CD4-positive, alpha-beta memory T cell (primary cell): ENCODE data around the gene SOX3. TPM values are rescaled to one million over a fixed set of nuclear protein-coding genes. Genes with fewer than 3 reads are reported as not detected.

ENCODE experiments used
- CTCF ChIA-PET: fragments of 350-600 bp; sonication (Branson Sonifier 250); formaldehyde crosslinking; loops from one replicate; lab custom pipeline; 2021; ENCODE audit warnings: inconsistent platforms; ENCODE audit not compliant: partially characterized antibody; lab: Charles Lee
- POLR2A ChIA-PET: fragments of 350-600 bp; sonication (Branson Sonifier 250); formaldehyde crosslinking; loops from one replicate; lab custom pipeline; 2021; ENCODE audit not compliant: partially characterized antibody; lab: Charles Lee
- DNase-seq, 5 donors: peaks; one replicate each; pipeline versions ENCODE4 v3.0.0 to v3.0.0-alpha.2; 2020 to 2022; ENCODE audit warnings: mixed read lengths in 1 of 5
- H3K27ac ChIP-seq: one replicate; pipeline ENCODE4 v1.7.0; 2013; ENCODE audit warnings: low read depth, low read length
- H3K27me3 ChIP-seq: 2 replicates; pipeline ENCODE4 v1.7.0; 2013; ENCODE audit warnings: mild to moderate bottlenecking, low read length, moderate library complexity; ENCODE audit not compliant: insufficient read depth
- H3K36me3 ChIP-seq: 2 replicates; pipeline ENCODE4 v1.7.0; 2013; ENCODE audit warnings: mild to moderate bottlenecking, low read length, moderate library complexity; ENCODE audit not compliant: insufficient read depth
- H3K4me1 ChIP-seq: 2 replicates; pipeline ENCODE4 v1.7.0; 2013; ENCODE audit warnings: mild to moderate bottlenecking, low read length, moderate library complexity; ENCODE audit not compliant: insufficient read depth
- H3K4me3 ChIP-seq, 2 donors: one replicate each; pipeline ENCODE4 v1.7.0; 2013; ENCODE audit warnings: low read length in 2 of 2, mild to moderate bottlenecking in 1 of 2
- H3K9me3 ChIP-seq, 2 donors: one replicate each; pipeline ENCODE4 v1.7.0; 2013; ENCODE audit warnings: low read length in 2 of 2, control low read depth in 1 of 2; ENCODE audit not compliant: control insufficient read depth in 1 of 2
- H3K27ac Mint-ChIP-seq, 7 donors: one replicate each; pipeline ENCODE4 v1.8.0; 2020 to 2021; ENCODE audit warnings: mixed read lengths in 7 of 7, mild to moderate bottlenecking in 6 of 7, inconsistent platforms in 3 of 7, moderate library complexity in 3 of 7
- H3K27me3 Mint-ChIP-seq, 2 donors: one replicate each; pipeline ENCODE4 v1.8.0; 2020 to 2021; ENCODE audit warnings: mixed read lengths in 2 of 2
- H3K36me3 Mint-ChIP-seq, 2 donors: one replicate each; pipeline ENCODE4 v1.8.0; 2020 to 2021; ENCODE audit warnings: mixed read lengths in 2 of 2, inconsistent platforms in 1 of 2, mild to moderate bottlenecking in 1 of 2
- H3K4me1 Mint-ChIP-seq, 4 donors: one replicate each; pipeline ENCODE4 v1.8.0; 2020 to 2021; ENCODE audit warnings: mixed read lengths in 4 of 4, mild to moderate bottlenecking in 1 of 4
- H3K4me3 Mint-ChIP-seq, 8 donors: one replicate each; pipeline ENCODE4 v1.8.0; 2020 to 2021; ENCODE audit warnings: mixed read lengths in 8 of 8, mild to moderate bottlenecking in 7 of 8, moderate library complexity in 6 of 8, inconsistent platforms in 3 of 8
- H3K9me3 Mint-ChIP-seq, 8 donors: one replicate each; pipeline ENCODE4 v1.8.0; 2020 to 2021; ENCODE audit warnings: mixed read lengths in 8 of 8, mild to moderate bottlenecking in 5 of 8, inconsistent platforms in 3 of 8, moderate library complexity in 1 of 8
- intact Hi-C: fragments of 100-400 bp; cut with micrococcal nuclease; formaldehyde crosslinking; loops from one replicate; pipeline ENCODE4 v1.15.1; 2023
- polyA plus RNA-seq, 2 donors: library from polyadenylated mRNA; unstranded; fragments of 300-500 nt; fragmentation: Illumina TruSeq; gene quantifications; one replicate each; pipeline ENCODE4 v1.2.3, GENCODE V29; 2021
- total RNA-seq, 2 experiments: library from RNA; stranded (reverse); gene quantifications; one replicate each; pipeline ENCODE4 v1.2.3, GENCODE V29; 2021

The SOX3 gene
- total and polyA plus RNA-seq, 4 experiments from 2014 or later = not detected

- Mint-ChIP-seq H3K36me3 (peaks cover 0 to 5% of the 10 kb centered on the region in 2 donors), H3K4me3 (peak overlapping the region in 1 of 8 donors; percentile 7), H3K27me3 (peaks cover 16 to 18% of the 10 kb centered on the region in 2 donors), H3K9me3 (peaks cover 0 to 4% (median 0%) of the 10 kb centered on the region in 8 donors), H3K27ac (no peak overlapping the region), H3K4me1 (peaks cover 5 to 12% (median 6%) of the 10 kb centered on the region in 4 donors)
- CTCF ChIA-PET = no interaction called here
- POLR2A ChIA-PET = no interaction called here
- intact Hi-C loops = no loop called here
- Histone ChIP-seq H3K36me3 (no peaks in the 10 kb centered on the region), H3K27ac (no peak overlapping the region), H3K4me3 (no peak overlapping the region), H3K4me1 (no peaks in the 10 kb centered on the region), H3K27me3 (no peaks in the 10 kb centered on the region), H3K9me3 (no peaks in the 10 kb centered on the region)
- no peak for DNase-seq
These were observed 4.4 kb downstream of the SOX3 start for GRCh38 chrX:140500441-140500840.

GRCh38 chrX:140495739-140496138, 9.1 kb downstream of the SOX3 start:
- H3K4me1 ChIP-seq = no peaks in the 10 kb centered on the region
- peak overlapping the region in 1 of 7 donors; percentile 76 for H3K27ac Mint-ChIP-seq
- intact Hi-C loops = no loop called here
- ChIA-PET CTCF (no interaction called here), POLR2A (no interaction called here)
- DNase-seq = no peak
- no peaks in the 10 kb centered on the region for H3K27me3 ChIP-seq
- no peaks in the 10 kb centered on the region for H3K9me3 ChIP-seq
- H3K4me1 Mint-ChIP-seq = no peaks in the 10 kb centered on the region
- H3K4me3 Mint-ChIP-seq = no peak overlapping the region
- no peak overlapping the region for H3K4me3 ChIP-seq
- H3K36me3 ChIP-seq = no peaks in the 10 kb centered on the region
- no peaks in the 10 kb centered on the region for H3K36me3 Mint-ChIP-seq
- peaks cover 0 to 2% (median 0%) of the 10 kb centered on the region in 8 donors for H3K9me3 Mint-ChIP-seq
- H3K27me3 Mint-ChIP-seq = peaks cover 9 to 10% of the 10 kb centered on the region in 2 donors
- H3K27ac ChIP-seq = no peak overlapping the region

- H3K4me3 Mint-ChIP-seq = no peak overlapping the region
- H3K27me3 ChIP-seq = no peaks in the 10 kb centered on the region
- POLR2A ChIA-PET = no interaction called here
- no peak for DNase-seq
- no peaks in the 10 kb centered on the region for H3K4me1 ChIP-seq
- intact Hi-C loops = no loop called here
- no peak overlapping the region for H3K27ac Mint-ChIP-seq
- no peak overlapping the region for H3K27ac ChIP-seq
- H3K4me1 Mint-ChIP-seq = no peaks in the 10 kb centered on the region
- CTCF ChIA-PET = no interaction called here
- H3K36me3 ChIP-seq = no peaks in the 10 kb centered on the region
- H3K36me3 Mint-ChIP-seq = no peaks in the 10 kb centered on the region
- no peak overlapping the region for H3K4me3 ChIP-seq
- H3K9me3 Mint-ChIP-seq = peaks cover 0 to 2% (median 0%) of the 10 kb centered on the region in 8 donors
- no peaks in the 10 kb centered on the region for H3K9me3 ChIP-seq
- H3K27me3 Mint-ChIP-seq = peaks cover 2 to 3% of the 10 kb centered on the region in 2 donors
These were observed 12.5 kb downstream of the SOX3 start for GRCh38 chrX:140492066-140492994.

GRCh38 chrX:140480765-140481164, 24.1 kb downstream of the SOX3 start:
- intact Hi-C loops = no loop called here
- no peaks in the 10 kb centered on the region for H3K36me3 Mint-ChIP-seq
- Histone ChIP-seq H3K4me1 (no peaks in the 10 kb centered on the region), H3K36me3 (no peaks in the 10 kb centered on the region), H3K9me3 (no peaks in the 10 kb centered on the region), H3K27me3 (no peaks in the 10 kb centered on the region), H3K4me3 (no peak overlapping the region), H3K27ac (no peak overlapping the region)
- H3K9me3 Mint-ChIP-seq = peaks cover 0 to 7% (median 3%) of the 10 kb centered on the region in 8 donors
- no peak overlapping the region for H3K4me3 Mint-ChIP-seq
- POLR2A ChIA-PET = no interaction called here
- H3K27me3 Mint-ChIP-seq = no peaks in the 10 kb centered on the region
- DNase-seq = no peak
- no peak overlapping the region for H3K27ac Mint-ChIP-seq
- CTCF ChIA-PET = no interaction called here
- H3K4me1 Mint-ChIP-seq = no peaks in the 10 kb centered on the region

- ChIA-PET POLR2A (no interaction called here), CTCF (no interaction called here)
- intact Hi-C loops = no loop called here
- no peak for DNase-seq
- Histone ChIP-seq H3K27me3 (no peaks in the 10 kb centered on the region), H3K4me1 (no peaks in the 10 kb centered on the region), H3K27ac (no peak overlapping the region), H3K9me3 (no peaks in the 10 kb centered on the region), H3K36me3 (no peaks in the 10 kb centered on the region), H3K4me3 (no peak overlapping the region)
- no peaks in the 10 kb centered on the region for H3K27me3 Mint-ChIP-seq
- H3K36me3 Mint-ChIP-seq = no peaks in the 10 kb centered on the region
- no peak overlapping the region for H3K27ac Mint-ChIP-seq
- H3K9me3 Mint-ChIP-seq = peaks cover 2 to 15% (median 10%) of the 10 kb centered on the region in 8 donors
- H3K4me3 Mint-ChIP-seq = no peak overlapping the region
- H3K4me1 Mint-ChIP-seq = no peaks in the 10 kb centered on the region
These were observed 26.9 kb downstream of the SOX3 start for GRCh38 chrX:140477987-140478386.

GRCh38 chrX:140475025-140475424, 29.8 kb downstream of the SOX3 start:
- Histone ChIP-seq H3K36me3 (no peaks in the 10 kb centered on the region), H3K4me1 (no peaks in the 10 kb centered on the region), H3K27ac (no peak overlapping the region), H3K9me3 (no peaks in the 10 kb centered on the region), H3K4me3 (no peak overlapping the region), H3K27me3 (no peaks in the 10 kb centered on the region)
- intact Hi-C loops = no loop called here
- POLR2A ChIA-PET = no interaction called here
- Mint-ChIP-seq H3K9me3 (peaks cover 2 to 15% (median 10%) of the 10 kb centered on the region in 8 donors), H3K27me3 (no peaks in the 10 kb centered on the region), H3K4me3 (no peak overlapping the region), H3K27ac (no peak overlapping the region), H3K4me1 (no peaks in the 10 kb centered on the region), H3K36me3 (no peaks in the 10 kb centered on the region)
- CTCF ChIA-PET = no interaction called here
- DNase-seq = no peak

GRCh38 chrX:140467211-140467610, 37.7 kb downstream of the SOX3 start:
- Histone ChIP-seq H3K27ac (no peak overlapping the region), H3K36me3 (no peaks in the 10 kb centered on the region), H3K9me3 (no peaks in the 10 kb centered on the region), H3K4me1 (no peaks in the 10 kb centered on the region), H3K4me3 (no peak overlapping the region), H3K27me3 (no peaks in the 10 kb centered on the region)
- no peak overlapping the region for H3K27ac Mint-ChIP-seq
- H3K4me1 Mint-ChIP-seq = no peaks in the 10 kb centered on the region
- DNase-seq = no peak
- POLR2A ChIA-PET = no interaction called here
- intact Hi-C loops = no loop called here
- H3K36me3 Mint-ChIP-seq = no peaks in the 10 kb centered on the region
- peaks cover 0 to 3% (median 0%) of the 10 kb centered on the region in 8 donors for H3K9me3 Mint-ChIP-seq
- no peaks in the 10 kb centered on the region for H3K27me3 Mint-ChIP-seq
- CTCF ChIA-PET = no interaction called here
- no peak overlapping the region for H3K4me3 Mint-ChIP-seq
